Right lobe of liver (tissue), 4 donors: ENCODE measurements around the gene RBMXL3.

Source experiments
- POLR2A ChIP-seq: fragments of 450-650 bp; IDR thresholded peaks from one replicate; pipeline ENCODE4 v1.6.1; 2017; ENCODE audit warnings: antibody characterized with exemption, mild to moderate bottlenecking
- TF ChIP-seq, protein P1 (sequence below), 4 donors: fragments of 200-600 bp in 3 of 4; fragments of 450-650 bp in 1 of 4; IDR thresholded peaks; one replicate each; pipeline versions ENCODE4 v1.5.1 to v1.8.0; 2016 to 2022; ENCODE audit warnings: antibody characterized with exemption in 4 of 4, mild to moderate bottlenecking in 2 of 4
- donor health status: DM: no; HTN: no; CAD: no.
- donor health status: DM: no; HTN: no; CAD: no.
- donor health status: DM: no; HTN: yes; CAD: no.

DNA sequence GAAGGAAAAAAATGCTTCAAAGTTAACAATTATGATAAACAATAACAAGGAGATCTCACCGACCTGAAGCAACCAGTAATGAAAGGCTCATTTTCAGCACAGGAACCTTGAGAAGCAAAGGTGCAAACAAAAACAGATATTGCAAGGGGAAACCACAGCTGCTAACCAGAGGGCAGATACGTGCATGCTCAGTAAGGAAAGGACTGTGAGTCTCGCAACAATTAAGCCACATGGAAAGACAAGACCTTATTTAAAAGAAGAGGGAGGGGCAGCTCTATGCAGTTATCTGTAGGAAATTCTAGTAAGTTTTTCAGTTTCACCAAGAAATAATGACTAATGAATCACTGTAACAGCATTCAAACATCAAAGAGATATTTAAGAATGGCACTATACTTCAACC lies 25.4 kb downstream of the RBMXL3 start:
- TF ChIP-seq, protein P1, sequence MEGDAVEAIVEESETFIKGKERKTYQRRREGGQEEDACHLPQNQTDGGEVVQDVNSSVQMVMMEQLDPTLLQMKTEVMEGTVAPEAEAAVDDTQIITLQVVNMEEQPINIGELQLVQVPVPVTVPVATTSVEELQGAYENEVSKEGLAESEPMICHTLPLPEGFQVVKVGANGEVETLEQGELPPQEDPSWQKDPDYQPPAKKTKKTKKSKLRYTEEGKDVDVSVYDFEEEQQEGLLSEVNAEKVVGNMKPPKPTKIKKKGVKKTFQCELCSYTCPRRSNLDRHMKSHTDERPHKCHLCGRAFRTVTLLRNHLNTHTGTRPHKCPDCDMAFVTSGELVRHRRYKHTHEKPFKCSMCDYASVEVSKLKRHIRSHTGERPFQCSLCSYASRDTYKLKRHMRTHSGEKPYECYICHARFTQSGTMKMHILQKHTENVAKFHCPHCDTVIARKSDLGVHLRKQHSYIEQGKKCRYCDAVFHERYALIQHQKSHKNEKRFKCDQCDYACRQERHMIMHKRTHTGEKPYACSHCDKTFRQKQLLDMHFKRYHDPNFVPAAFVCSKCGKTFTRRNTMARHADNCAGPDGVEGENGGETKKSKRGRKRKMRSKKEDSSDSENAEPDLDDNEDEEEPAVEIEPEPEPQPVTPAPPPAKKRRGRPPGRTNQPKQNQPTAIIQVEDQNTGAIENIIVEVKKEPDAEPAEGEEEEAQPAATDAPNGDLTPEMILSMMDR (IDR thresholded peaks at IDR 0.05), result no peak
- no peak for TF ChIP-seq POLR2A
